ENCODE data around the gene CLCC1.

DNA sequence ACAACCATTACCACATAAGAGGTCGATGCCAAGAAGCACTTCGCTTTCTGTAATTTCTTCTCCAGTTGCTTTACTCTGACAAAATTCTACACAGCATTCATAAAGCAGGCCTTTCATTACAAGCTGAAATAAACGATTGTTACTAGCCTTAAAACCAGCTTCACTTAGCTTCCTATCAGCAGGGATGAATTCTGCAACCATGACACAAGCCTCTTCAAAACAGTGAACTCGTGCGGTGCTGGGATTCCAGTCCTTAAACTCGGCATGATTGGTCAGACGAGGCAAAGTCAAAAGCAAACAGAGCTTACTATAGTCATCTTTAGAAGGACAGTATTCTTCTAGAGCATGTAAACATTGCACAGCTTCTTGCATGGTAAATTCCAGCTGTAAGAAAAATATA lies 48.1 kb upstream of the CLCC1 start:
- no peak for TF ChIP-seq POLR2A (IDR thresholded peaks at IDR 0.05)
- TF ChIP-seq, protein P1, sequence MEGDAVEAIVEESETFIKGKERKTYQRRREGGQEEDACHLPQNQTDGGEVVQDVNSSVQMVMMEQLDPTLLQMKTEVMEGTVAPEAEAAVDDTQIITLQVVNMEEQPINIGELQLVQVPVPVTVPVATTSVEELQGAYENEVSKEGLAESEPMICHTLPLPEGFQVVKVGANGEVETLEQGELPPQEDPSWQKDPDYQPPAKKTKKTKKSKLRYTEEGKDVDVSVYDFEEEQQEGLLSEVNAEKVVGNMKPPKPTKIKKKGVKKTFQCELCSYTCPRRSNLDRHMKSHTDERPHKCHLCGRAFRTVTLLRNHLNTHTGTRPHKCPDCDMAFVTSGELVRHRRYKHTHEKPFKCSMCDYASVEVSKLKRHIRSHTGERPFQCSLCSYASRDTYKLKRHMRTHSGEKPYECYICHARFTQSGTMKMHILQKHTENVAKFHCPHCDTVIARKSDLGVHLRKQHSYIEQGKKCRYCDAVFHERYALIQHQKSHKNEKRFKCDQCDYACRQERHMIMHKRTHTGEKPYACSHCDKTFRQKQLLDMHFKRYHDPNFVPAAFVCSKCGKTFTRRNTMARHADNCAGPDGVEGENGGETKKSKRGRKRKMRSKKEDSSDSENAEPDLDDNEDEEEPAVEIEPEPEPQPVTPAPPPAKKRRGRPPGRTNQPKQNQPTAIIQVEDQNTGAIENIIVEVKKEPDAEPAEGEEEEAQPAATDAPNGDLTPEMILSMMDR (IDR thresholded peaks at IDR 0.05) = no peak

Data from Peyer's patch (tissue), 4 donors.